Right renal cortex interstitium (tissue), 3 donors: ENCODE results near the gene PHLDA2. TPM values are rescaled to one million over a fixed set of nuclear protein-coding genes. Genes with fewer than 3 reads are reported as not detected.
A peak's percentile ranks its signal among the peaks of the same experiment; 100 is the strongest.
"Not testable (repeated sequence)": the region's sequence is repeated elsewhere in the genome, so short reads cannot be mapped to it uniquely, and the experiment has no call there.

Source experiments
- DNase-seq, 3 donors: peaks; one replicate each; pipeline ENCODE4 v3.0.0-alpha.2; 2013; ENCODE audit warnings: low read depth in 3 of 3, low spot score in 2 of 3
- polyA plus RNA-seq, 3 donors: library from polyadenylated mRNA; unstranded; fragments of 120-200 nt; gene quantifications; one replicate each; pipeline ENCODE4 v1.2.1, GENCODE V29; 2013; ENCODE audit not compliant: insufficient read length in 3 of 3

Gene PHLDA2
- polyA plus RNA-seq, 3 donors: 0.68 to 1.0 (median 0.75) TPM

DNA sequence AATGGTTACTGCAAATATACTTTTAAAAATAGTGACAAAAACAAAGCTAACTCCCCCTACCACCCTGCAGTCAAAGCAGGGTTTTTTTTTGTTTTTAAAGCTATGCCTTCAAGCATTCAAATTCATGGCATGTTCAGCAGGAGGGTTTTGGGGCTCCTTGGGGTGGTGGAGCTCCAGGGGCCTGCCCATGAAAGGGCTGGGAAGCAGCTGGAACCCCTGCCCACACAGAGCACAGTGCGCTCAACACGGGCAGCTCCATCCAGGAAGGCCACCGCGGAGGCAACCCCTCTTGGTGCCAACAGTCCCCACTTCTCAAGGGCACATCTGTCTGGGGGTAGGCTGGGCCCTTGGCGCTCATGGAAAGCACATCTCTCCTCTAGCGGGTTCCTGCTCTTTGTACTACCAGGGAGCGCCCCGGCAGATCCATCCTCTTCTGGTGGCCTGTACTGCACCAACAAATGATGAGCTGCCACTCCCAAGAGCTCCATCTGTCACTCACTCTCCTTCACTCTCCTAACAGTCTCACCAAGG, 16.6 kb upstream of the PHLDA2 start:
- DNase-seq: no peak

DNA sequence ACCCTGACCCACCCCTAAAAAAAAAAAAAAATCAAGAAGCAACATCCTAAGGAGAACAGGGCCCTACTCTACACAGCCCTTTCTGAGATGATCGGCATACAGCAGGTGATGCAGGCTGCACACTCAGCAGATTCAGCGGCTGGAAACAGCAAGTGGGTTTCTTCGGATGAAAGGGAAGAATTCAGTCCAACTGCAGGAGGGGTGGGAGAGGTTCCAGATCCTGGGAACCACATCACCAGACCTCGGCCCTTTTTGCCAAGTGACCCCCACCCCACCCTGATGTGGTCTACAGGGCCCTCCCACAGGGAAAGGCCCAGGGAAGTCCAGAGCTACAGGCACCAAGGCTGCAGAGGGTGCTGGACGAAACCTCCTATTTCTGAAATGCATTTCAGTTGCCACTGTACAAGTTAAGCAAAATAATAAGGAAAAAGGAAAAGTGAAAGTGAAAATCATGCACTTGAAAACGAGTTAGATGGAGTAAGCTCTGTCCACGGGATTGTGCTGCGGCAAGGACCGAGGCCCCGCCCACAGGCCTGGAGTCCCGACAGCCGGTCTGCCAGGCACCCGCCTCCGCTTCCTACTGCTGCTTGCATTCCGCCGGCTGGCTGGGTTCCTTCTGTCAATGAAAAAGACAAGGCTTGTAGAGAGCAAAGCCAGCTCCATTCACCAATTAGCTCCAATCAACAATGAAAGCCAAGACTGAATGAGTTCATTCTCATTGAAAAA, 16.0 kb upstream of the PHLDA2 start:
- peak in 1 of 3 donors; percentile 45 for DNase-seq

DNA sequence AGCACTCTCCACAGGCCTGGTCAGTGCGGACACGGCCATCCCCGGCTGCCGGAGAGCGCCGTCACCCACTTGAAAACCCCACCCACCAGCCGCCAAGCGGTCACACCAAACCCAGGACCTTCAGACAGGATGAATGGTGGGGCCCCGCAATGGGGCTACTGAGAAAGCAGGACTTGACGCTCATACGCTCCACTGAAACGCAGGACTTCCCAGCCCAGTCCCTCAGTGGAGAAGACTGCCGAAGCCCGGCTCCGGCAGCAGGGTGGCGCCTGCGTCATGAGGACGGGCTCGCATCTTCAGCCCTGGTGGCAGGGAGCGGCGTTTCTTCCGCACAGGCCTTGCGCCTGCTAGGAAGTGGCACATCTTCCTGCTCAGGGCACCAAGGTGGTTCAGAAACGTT, 15.3 kb upstream of the PHLDA2 start:
- DNase-seq: no peak

DNA sequence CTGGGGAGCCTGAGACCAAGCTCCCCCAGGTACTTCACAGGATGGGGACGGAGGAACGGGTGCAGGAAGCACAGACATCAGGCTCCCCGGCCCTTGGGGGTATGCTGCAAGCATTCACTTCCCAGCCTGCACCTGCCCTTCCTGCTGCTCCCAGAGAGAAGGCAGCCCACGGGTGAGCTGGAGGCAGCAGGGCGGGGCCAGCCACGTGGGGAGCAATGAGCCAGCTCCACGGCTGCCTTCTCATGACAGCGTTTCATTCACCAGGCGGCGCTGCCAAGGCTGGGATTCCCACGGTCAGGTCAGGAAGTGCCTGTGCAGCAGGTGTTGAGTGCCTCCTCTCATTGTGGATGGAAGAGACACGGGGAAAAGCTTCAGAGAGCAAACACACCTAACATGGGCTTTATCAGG, 14.5 kb upstream of the PHLDA2 start:
- DNase-seq: no peak

DNA sequence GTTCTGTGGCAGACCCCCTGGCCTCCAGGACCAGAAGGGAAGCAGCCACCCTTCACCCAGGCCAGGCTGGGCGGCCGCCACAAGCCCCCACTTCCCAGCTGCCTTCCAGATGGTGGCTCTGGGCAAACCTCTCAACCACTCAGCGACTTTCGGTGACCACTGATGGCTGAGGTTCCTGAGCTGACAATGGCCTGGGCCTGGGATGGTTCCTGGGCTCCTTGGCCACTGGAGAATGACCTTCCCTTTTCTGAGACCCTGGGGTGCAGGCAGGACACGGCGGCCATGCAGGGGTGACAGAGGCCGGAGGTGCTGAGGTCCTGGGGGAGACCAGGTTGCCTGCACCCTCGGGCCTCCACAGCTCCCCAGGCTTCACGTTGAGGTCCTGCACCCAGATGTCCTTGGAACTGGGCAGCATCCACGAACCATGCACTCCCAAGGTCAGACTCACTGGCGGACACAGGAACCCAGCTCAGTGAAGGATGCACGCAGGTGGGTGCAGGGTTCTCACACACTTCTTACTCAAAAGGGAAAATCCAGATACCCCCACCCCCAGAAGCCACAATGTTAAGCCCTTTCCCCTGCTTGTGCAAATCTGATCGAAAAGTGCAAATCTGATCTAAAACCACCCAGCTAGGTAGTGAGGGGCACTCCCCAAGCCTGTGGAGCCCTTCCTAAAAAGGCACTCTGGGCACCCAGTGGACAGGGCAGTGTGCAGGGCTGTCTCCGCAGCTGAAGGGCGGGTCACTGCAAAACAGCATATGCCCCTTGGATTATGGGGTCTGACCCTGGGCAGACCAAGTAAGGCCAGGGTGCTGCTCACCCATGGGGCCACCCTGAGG, 13.9 kb upstream of the PHLDA2 start:
- DNase-seq: no peak

DNA sequence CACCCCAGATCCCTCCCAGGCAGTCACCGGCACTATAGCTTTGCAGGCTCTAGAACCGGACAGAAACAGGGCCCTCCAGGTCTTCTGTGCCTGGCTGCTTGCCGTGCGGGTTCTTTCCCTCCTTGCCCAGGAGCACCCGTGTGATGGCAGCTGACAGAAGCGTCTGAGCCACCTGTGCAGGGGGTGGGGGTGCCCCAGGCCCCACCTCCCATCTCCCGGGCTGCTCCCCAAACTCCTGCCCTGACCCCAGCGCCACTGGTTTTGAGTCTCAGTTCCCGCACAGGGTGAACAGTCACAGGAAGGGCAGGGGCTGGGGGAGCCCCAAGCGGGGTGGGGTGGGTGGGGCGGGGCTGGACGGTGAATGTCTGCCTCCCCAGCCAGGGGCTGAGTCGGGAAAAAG, 13.2 kb upstream of the PHLDA2 start:
- DNase-seq: no peak

DNA sequence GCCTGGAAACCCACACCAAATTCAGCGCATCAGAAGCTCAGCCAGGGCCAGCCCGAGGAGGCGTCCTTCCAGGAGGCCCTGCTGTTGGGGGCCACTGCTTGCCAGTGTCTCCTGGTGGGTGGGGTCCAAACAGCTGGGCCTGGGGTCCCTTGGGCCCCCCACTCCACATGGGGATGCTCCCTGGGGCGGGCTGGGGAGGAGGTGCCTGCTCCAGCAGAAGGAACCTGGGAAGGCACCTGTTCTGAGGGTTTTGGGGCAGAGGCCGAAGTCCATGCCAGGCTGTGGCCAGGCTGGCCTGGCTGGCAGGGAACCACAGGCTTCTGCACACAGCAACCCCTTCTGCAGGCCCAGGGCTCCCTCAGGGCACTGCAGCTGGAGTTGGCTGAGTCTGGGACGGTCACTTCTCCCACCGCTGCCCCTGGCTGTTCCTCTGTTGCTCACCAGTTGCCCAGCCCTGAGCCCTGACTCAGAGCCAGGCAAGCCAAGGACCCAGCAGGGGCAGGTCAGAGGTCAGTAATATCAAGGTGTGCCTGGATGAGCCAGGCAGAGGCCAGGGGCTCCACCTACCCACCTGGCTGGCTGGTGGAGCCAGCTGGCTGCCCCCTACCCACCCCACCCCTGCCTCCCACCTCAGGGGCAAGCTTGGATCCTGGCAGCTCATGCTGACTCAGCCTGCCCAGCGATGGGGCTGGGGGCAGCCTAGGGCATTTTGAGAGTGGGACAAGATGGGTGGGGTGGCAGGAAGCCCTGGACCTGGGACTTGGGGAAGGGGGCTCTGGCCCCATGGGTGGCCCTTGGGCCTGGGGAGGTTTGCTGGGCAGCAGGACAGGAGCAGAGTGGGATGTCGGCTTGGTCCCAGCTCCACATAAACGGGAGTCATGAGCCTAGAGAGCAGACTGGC, 12.0 kb upstream of the PHLDA2 start:
- DNase-seq: no peak

DNA sequence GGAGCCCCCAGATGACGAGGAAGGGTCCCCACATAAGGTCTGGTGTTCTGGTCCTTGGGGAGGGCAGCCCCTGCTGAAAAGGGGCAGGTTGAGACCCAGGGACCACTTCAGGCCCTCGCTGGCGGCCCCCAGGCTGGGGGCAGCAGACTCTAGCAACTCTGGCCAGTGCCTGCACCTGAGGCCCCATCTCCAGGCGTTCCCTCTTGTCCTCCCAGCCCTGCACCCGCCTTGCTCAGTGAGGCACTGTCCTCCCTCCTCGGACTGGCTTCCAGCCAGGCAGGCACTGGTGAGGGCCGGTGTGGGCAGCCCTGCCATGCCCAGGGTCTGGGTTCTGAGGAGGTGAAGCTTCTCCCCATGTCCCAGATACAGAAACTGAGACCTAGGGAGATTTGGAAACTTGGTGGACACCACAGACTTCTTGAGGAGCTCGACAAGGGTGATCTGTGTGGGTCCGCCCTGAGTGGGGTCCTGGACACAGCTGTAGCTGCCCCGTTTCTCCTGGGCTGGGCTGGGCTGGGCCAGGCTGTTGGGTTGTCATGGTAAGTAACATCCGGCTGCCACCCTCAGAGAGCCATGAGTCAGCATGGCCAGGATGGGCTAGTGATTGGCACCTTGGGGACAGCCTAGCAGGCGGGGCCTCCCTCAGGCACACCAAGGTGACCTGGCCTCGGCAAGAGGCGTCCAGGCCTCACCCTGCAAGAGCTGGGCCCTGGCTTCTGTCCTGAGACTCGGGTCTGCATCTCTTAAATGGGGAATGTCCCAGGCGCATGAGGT, 11.1 kb upstream of the PHLDA2 start:
- no peak for DNase-seq

DNA sequence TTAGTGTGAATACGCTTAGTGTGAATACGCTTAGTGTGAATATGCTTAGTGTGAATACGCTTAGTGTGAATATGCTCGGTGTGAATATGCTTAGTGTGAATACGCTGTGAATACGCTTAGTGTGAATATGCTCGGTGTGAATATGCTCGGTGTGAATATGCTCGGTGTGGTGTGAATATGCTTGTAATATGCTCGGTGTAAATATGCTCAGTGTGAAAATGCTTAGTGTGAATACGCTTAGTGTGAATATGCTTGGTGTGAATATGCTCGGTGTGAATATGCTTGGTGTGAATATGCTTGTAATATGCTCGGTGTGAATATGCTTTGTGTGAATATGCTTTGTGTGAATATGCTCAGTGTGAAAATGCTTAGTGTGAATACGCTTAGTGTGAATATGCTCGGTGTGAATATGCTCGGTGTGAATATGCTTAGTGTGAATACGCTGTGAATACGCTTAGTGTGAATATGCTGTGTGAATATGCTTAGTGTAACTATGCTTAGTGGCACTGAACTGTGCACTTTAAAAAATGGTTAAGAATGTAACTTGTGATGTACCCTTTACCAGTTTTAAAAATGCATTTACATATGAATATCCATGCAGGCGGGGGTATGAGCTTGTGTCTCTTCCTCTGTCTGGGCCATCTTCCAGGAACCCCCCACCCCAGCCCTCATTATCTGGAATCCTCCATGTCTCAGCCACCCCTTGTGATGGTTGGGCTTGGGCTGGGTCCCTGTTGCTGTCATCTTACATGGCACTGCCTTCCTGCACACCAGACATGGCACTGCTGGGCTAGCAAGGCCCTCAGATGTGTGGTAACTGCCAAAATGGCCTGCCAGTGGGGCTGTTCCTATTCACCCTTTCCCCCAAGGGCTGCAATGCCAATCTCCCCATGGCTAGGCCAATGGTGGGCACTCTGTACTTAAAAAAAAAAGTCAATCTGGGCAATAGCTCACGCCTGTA, 9.5 kb upstream of the PHLDA2 start:
- not testable (repeated sequence) for DNase-seq

DNA sequence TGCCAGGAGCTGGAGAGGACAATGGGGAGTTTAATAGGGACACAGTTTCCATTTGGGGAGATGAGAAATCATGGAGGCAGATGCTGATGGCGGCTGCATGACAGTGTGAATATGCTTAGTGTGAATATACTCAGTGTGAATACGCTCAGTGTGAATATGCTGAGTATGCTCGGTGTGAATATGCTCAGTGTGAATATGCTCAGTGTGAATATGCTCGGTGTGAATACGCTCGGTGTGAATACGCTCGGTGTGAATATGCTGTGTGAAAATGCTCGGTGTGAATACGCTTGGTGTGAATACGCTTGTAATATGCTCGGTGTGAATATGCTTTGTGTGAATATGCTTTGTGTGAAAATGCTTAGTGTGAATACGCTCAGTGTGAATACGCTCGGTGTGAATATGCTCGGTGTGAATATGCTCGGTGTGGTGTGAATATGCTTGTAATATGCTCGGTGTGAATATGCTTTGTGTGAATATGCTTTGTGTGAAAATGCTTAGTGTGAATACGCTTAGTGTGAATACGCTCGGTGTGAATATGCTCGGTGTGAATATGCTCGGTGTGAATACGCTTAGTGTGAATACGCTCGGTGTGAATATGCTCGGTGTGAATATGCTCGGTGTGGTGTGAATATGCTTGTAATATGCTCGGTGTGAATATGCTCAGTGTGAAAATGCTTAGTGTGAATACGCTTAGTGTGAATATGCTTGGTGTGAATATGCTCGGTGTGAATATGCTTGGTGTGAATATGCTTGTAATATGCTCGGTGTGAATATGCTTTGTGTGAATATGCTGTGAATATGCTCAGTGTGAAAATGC, 8.6 kb upstream of the PHLDA2 start:
- not testable (repeated sequence) for DNase-seq

DNA sequence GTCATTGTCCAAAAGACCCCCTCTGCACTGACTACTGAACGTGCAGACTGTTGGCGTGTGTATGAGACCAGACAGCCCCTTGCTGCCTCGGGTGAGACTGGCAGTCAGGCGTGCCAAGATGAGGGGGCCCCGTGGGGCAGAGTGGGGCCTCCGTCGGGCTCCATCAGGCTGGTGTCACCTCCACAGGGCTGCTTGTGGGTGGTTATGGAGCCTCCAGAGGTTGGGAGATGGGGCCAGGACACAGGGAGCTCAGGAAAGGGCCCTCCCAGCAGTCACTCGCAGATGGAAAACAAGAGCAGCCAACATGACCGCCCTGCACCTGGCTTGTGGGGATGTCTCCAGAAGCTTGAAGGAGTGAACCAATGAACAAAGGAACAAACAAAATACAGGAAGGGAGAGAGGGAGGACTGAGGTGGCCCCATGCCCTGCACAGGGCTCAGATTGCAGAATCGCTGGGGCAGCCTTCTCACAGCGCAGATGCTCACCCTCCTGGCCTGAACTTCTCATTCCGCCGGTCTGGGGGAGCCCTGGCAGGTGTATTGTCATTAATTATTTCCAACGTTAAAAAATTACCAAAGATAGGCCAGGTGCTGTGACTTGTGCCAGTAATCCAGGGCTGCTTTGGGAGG, 5.5 kb upstream of the PHLDA2 start:
- no peak for DNase-seq

DNA sequence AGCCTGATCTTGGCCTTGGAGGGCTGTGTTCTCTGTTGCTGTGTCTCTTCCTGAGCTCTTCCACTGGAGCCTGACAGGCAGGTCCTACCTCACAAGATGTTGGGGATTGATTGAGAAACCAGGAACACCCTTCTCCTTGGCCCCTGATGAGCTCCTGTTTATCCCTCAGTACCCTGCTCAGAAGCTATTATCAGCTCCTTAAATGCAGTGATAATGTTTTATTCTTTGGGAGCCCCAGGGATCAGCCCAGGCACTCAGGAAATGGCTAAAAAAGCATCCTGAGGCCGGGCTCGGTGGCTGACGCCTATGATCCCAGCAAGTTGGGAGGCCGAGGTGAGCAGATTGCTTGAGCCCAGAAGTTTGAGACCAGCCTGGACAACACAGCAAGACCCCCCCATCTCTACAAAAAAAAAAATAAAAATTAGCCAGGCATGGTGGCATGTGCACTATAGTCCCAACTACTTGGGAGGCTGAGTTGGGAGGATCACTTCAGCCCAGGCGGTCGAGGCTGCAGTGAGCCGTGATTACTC, 4.9 kb upstream of the PHLDA2 start:
- no peak for DNase-seq

DNA sequence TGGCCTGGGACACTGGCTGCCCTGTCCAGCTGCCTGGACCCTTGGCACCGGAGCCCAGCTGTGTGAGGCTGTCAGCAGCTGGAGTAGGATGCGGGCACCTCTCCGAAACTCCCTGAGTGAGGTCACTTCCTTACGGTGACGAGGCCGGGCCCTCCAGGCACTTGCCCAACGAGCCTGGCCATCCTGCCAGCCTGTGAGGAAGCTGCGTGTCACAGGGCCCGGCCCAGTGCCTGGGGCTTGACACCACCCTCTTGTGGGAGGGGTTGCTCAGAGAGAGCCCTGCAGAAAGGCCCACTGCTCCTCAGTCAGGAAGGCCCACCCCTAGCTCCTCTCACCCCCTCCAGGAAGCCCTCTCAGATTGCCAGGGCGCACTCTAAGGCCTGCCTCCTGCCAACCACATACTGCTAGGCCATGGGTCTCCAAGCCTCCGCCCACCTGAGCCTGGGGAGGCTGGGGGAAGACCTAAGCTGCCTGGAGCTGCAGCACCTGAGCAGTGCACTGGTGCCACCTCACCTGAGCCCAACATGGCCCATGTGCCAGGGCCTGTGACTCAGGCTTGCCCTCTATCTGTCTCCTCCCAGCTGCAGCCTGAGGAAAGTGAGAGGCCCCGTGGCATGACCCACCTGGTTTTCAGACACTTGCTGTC, 4.3 kb upstream of the PHLDA2 start:
- DNase-seq: no peak

DNA sequence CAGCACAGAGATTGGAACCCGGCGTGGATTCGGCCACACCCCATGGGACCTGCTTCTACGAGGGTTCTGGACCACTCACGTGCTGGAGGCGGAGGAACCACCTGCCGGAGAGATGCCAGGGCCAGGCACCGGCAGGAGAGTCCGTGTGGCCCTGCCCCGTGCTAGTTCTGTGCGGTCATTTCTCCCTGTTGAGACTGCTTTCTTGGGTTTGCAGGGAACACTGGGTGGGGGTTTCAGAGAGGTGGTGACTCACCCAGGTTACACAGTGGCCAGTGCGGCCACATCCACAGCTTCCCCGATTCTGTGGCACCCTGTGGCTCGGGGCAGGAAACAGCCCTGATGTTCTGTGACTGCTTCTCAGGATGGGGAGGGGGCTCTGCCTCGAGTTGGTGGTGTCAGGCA, 3.6 kb upstream of the PHLDA2 start:
- no peak for DNase-seq

DNA sequence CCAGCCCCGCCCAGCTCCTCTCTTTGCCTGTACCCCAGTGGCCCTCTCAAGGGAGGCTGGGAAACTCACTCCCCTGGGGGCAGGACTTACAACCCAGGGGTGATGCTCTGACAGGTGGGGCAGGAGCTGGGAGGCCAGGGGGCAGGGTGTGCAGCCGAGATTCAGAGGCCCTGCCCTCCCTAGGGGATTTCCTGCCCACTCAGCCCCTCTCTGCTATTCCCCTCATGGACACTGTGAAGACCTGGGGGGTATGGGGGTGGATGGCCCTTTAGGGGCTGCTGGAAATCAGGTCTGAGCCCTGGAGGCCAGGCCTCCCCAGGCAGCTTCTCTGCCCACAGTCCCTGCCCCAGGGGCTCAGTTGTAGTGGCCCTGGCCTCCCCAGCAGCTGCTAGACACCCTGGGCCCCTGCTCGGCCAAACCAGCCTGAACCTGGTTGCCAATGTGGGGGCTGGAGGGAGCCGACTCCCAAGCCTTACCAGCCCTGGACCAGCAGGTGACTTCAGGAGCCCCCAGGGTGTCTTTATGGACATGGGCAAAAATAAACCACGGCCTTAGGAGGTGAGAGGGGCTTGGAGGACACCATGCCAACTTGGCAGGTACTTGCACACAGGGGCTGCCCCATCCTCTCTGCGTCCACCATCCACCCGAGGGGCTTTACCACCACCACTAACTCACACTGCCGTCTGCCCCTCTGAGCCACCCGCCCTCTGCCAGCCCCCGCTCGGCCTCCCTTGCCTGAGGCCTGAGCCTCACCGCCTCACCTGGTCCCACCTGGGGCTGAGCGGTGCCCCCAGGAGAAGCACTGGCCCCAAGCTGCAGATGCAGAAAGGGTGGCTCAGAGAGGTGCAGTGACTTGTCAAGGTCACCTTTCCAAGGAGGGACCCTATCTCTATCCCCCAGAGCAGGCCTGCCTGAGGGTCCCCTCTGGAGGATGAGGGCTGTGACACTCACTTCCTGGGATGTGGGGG, 2.8 kb upstream of the PHLDA2 start:
- DNase-seq: no peak

DNA sequence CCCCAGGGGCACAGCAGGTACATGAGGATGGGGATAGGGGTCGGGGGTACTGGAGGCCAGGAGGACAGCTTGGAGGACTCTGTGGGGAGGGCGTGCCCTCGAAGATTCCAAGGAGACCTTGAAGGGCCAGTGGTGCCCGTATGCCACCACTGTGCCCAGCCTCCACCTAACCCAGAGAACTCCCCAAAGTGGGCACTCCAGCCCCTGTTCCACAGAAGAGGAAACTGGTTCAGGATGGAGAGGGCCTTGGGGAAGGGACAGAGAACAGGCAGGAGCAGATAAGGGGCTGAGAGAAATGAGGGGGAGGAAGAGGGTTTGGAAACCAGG, 2.2 kb upstream of the PHLDA2 start:
- no peak for DNase-seq
